Ascending aorta (tissue), 2 donors: Measurements from ENCODE around the gene HSPA4L. TPM values are rescaled to one million over a fixed set of nuclear protein-coding genes. Genes with fewer than 3 reads are reported as not detected.

Experiments used
- DNase-seq, 2 donors: peaks; one replicate each; pipeline ENCODE4 v3.0.0-alpha.2; 2019; ENCODE audit warnings: low spot score in 2 of 2
- H3K27ac ChIP-seq, 2 donors: fragments of 200-600 bp; sonication (generic); one replicate each; pipeline ENCODE4 v1.5.1; 2016 to 2017; ENCODE audit warnings: mild to moderate bottlenecking in 1 of 2
- H3K27me3 ChIP-seq: fragments of 200-600 bp; sonication (generic); one replicate; pipeline ENCODE4 v1.5.1; 2017
- H3K36me3 ChIP-seq, 2 donors: fragments of 200-600 bp; sonication (generic); one replicate each; pipeline ENCODE4 v1.5.1; 2016
- H3K4me1 ChIP-seq, 2 donors: fragments of 200-600 bp; sonication (generic); one replicate each; pipeline ENCODE4 v1.5.1; 2016 to 2017; ENCODE audit warnings: mild to moderate bottlenecking in 1 of 2
- H3K4me3 ChIP-seq, 2 donors: fragments of 200-600 bp; sonication (generic); one replicate each; pipeline ENCODE4 v1.5.1; 2016 to 2017; ENCODE audit warnings: mild to moderate bottlenecking in 1 of 2
- H3K9me3 ChIP-seq, 2 donors: fragments of 200-600 bp; sonication (generic); one replicate each; pipeline ENCODE4 v1.5.1; 2016
- CTCF ChIP-seq, 3 experiments: fragments of 200-600 bp in 2 of 3; fragments of 450-650 bp in 1 of 3; sonication (generic) in 2 of 3; IDR thresholded peaks; one replicate each; pipeline ENCODE4 v1.5.1; 2016 to 2019; ENCODE audit warnings: antibody characterized with exemption in 3 of 3, mild to moderate bottlenecking in 1 of 3, moderate library complexity in 1 of 3
- intact Hi-C: fragments of 100-400 bp; cut with DNase I; formaldehyde crosslinking; loops from one replicate; pipeline ENCODE4 v1.15.1; 2023
- total RNA-seq: library from RNA; depleted of rRNA; stranded (reverse); fragments of >200 nt; gene quantifications from one replicate; pipeline ENCODE4 v1.1.0, GENCODE V29; 2016

HSPA4L gene
- total RNA-seq, 1 donor from 2014 or later, result 5.5 TPM

GRCh38 chr4:127747883-127748282 lies 34.2 kb upstream of the HSPA4L start:
- intact Hi-C loops, result no loop called here
- no peak overlapping the region for H3K27ac ChIP-seq
- DNase-seq, result no peak
- H3K4me3 ChIP-seq, result no peak overlapping the region
- no peak for TF ChIP-seq CTCF (IDR thresholded peaks at IDR 0.05)
- no peaks in the 10 kb centered on the region for H3K4me1 ChIP-seq
- no peaks in the 10 kb centered on the region for H3K27me3 ChIP-seq
- H3K36me3 ChIP-seq, result no peaks in the 10 kb centered on the region
- H3K9me3 ChIP-seq, result peaks cover 6 to 20% of the 10 kb centered on the region in 2 donors

GRCh38 chr4:127748957-127749356 lies 33.2 kb upstream of the HSPA4L start:
- Histone ChIP-seq H3K4me1 (no peaks in the 10 kb centered on the region), H3K4me3 (no peak overlapping the region), H3K27ac (no peak overlapping the region), H3K27me3 (no peaks in the 10 kb centered on the region), H3K9me3 (peaks cover 6 to 20% of the 10 kb centered on the region in 2 donors), H3K36me3 (no peaks in the 10 kb centered on the region)
- no peak for TF ChIP-seq CTCF (IDR thresholded peaks at IDR 0.05)
- DNase-seq, result no peak
- intact Hi-C loops, result no loop called here

- no peak for TF ChIP-seq CTCF (IDR thresholded peaks at IDR 0.05)
- H3K27ac ChIP-seq, result no peak overlapping the region
- H3K27me3 ChIP-seq, result no peaks in the 10 kb centered on the region
- intact Hi-C loops, result no loop called here
- no peak for DNase-seq
- no peaks in the 10 kb centered on the region for H3K9me3 ChIP-seq
- H3K4me3 ChIP-seq, result no peak overlapping the region
- H3K36me3 ChIP-seq, result no peaks in the 10 kb centered on the region
- H3K4me1 ChIP-seq, result no peaks in the 10 kb centered on the region
Measured at GRCh38 chr4:127756906-127757305, 25.2 kb upstream of the HSPA4L start.

- H3K27ac ChIP-seq, result no peak overlapping the region
- H3K4me3 ChIP-seq, result no peak overlapping the region
- no peaks in the 10 kb centered on the region for H3K36me3 ChIP-seq
- no peaks in the 10 kb centered on the region for H3K27me3 ChIP-seq
- no peak for DNase-seq
- no peaks in the 10 kb centered on the region for H3K4me1 ChIP-seq
- intact Hi-C loops, result no loop called here
- TF ChIP-seq CTCF (IDR thresholded peaks at IDR 0.05), result no peak
- no peaks in the 10 kb centered on the region for H3K9me3 ChIP-seq
Measured at GRCh38 chr4:127759228-127759820, 22.8 kb upstream of the HSPA4L start.

GRCh38 chr4:127759893-127760292 lies 22.2 kb upstream of the HSPA4L start:
- no peaks in the 10 kb centered on the region for H3K9me3 ChIP-seq
- H3K4me3 ChIP-seq, result no peak overlapping the region
- no peaks in the 10 kb centered on the region for H3K36me3 ChIP-seq
- no peak overlapping the region for H3K27ac ChIP-seq
- no peak for TF ChIP-seq CTCF (IDR thresholded peaks at IDR 0.05)
- H3K4me1 ChIP-seq, result no peaks in the 10 kb centered on the region
- intact Hi-C loops, result no loop called here
- DNase-seq, result no peak
- H3K27me3 ChIP-seq, result no peaks in the 10 kb centered on the region
